ENCODE data around the gene IL1R1.

DNA sequence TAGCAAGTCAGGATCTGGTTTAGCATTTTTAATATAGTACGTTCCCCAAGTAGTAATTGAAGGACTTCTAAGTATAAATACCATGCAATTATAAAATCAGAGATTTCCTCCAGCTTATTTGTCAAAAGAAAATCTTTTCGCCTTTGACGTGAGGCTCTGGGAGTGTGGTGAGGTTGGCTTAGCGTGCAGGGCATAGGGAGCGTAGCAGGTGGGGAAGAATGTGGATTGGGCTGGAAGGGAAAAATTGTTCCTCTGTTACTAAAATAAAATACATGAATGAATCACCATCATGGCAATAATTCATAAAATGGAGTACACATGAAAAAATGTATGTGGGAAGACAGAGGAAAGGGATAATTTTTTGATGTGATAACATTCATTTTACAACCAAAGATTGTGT is 38.8 kb downstream of the IL1R1 start:
- TF ChIP-seq, protein P1, sequence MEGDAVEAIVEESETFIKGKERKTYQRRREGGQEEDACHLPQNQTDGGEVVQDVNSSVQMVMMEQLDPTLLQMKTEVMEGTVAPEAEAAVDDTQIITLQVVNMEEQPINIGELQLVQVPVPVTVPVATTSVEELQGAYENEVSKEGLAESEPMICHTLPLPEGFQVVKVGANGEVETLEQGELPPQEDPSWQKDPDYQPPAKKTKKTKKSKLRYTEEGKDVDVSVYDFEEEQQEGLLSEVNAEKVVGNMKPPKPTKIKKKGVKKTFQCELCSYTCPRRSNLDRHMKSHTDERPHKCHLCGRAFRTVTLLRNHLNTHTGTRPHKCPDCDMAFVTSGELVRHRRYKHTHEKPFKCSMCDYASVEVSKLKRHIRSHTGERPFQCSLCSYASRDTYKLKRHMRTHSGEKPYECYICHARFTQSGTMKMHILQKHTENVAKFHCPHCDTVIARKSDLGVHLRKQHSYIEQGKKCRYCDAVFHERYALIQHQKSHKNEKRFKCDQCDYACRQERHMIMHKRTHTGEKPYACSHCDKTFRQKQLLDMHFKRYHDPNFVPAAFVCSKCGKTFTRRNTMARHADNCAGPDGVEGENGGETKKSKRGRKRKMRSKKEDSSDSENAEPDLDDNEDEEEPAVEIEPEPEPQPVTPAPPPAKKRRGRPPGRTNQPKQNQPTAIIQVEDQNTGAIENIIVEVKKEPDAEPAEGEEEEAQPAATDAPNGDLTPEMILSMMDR (IDR thresholded peaks at IDR 0.05 in 8 of 11, conservative IDR thresholded peaks at IDR 0.05 in 3 of 11): no peak
- no peak for TF ChIP-seq POLR2A (IDR thresholded peaks at IDR 0.05)

Data from spleen (tissue), 7 donors.